Kidney (tissue), 14 donors: ENCODE data around the gene FAAP100. TPM values are rescaled to one million over a fixed set of nuclear protein-coding genes. Genes with fewer than 3 reads are reported as not detected.

Experiments
- DNase-seq, 5 donors: peaks; one replicate each; pipeline ENCODE4 v3.0.0-alpha.2; 2013 to 2020
- FAIRE-seq: peaks from 2 replicates; lab custom pipeline; 2012; peaks lifted over from hg19 to GRCh38; lab: Jason Lieb, UNC
- H3K27ac ChIP-seq, 2 donors: one replicate each; pipeline ENCODE4 v1.7.0; 2013; ENCODE audit warnings: low read depth in 2 of 2, low read length in 2 of 2, inconsistent platforms in 1 of 2
- H3K27me3 ChIP-seq: one replicate; pipeline ENCODE4 v1.7.1; 2013; ENCODE audit warnings: low read length, inconsistent platforms; ENCODE audit not compliant: control insufficient read depth, insufficient read depth
- H3K36me3 ChIP-seq, 3 donors: one replicate each; pipeline versions ENCODE4 v1.7.0 to v1.7.1; 2013; ENCODE audit warnings: low read length in 3 of 3, control low read depth in 1 of 3, inconsistent platforms in 1 of 3; ENCODE audit not compliant: insufficient read depth in 3 of 3, control insufficient read depth in 2 of 3
- H3K4me1 ChIP-seq, 3 donors: one replicate each; pipeline versions ENCODE4 v1.7.0 to v1.7.1; 2013; ENCODE audit warnings: low read length in 3 of 3, inconsistent platforms in 1 of 3, low read depth in 1 of 3; ENCODE audit not compliant: control insufficient read depth in 2 of 3, insufficient read depth in 2 of 3
- H3K4me3 ChIP-seq, 3 donors: one replicate each; pipeline versions ENCODE4 v1.7.0 to v1.8.1; 2013; ENCODE audit warnings: low read length in 3 of 3, control low read depth in 1 of 3, inconsistent platforms in 1 of 3
- H3K9ac ChIP-seq, 3 donors: one replicate each; pipeline versions ENCODE4 v1.7.0 to v1.7.1; 2013; ENCODE audit warnings: low read length in 3 of 3, control low read depth in 1 of 3, inconsistent platforms in 1 of 3
- H3K9me3 ChIP-seq, 3 donors: one replicate each; pipeline versions ENCODE4 v1.7.0 to v1.7.1; 2013; ENCODE audit warnings: low read length in 3 of 3, control low read depth in 1 of 3, inconsistent platforms in 1 of 3; ENCODE audit not compliant: control insufficient read depth in 2 of 3, insufficient read depth in 1 of 3
- intact Hi-C: fragments of 100-400 bp; cut with DNase I; formaldehyde crosslinking; loops from one replicate; pipeline ENCODE4 v1.11.1; 2022
- polyA plus RNA-seq: library from polyadenylated mRNA; stranded (reverse); fragments of 350-450 nt; fragmentation: Illumina TruSeq; extraction: RNeasy Lipid Tissue Mini Kit (QIAGEN cat#74804); gene quantifications from one replicate; pipeline ENCODE4 v1.2.3, GENCODE V29; 2014; ENCODE audit warnings: low read depth, low replicate concordance; ENCODE audit not compliant: insufficient read depth
- total RNA-seq: library from RNA; stranded (reverse); fragmentation: NEBNext Ultra II Directional; extraction: Animal tissue kit (Norgen Biotek cat#: 25700); gene quantifications from one replicate; pipeline ENCODE4 v1.2.1, GENCODE V29; 2021
- TF ChIP-seq, protein P1 (sequence below): IDR thresholded peaks from 3 replicates; pipeline ENCODE4 v1.5.1; 2012; ENCODE audit warnings: mild to moderate bottlenecking, moderate library complexity, borderline replicate concordance; ENCODE audit not compliant: insufficient read depth; ENCODE audit errors: extremely low read depth
- donor health status: control.
- donor health status: control.
- donor health status: control.
- donor health status: control.
- donor health status: control.
- donor health status: DM: yes; HTN: yes; CAD: no.
- donor health status: Normal renal cell carcinoma (clear cell type).

FAAP100 gene
- total and polyA plus RNA-seq, 2 donors from 2014 or later = 13.2 to 28.6 TPM

- H3K9ac ChIP-seq = no peak overlapping the region
- intact Hi-C loops = no loop called here
- H3K4me1 ChIP-seq = peaks cover 0 to 10% (median 3%) of the 10 kb centered on the region in 3 donors
- H3K4me3 ChIP-seq = no peak overlapping the region
- H3K9me3 ChIP-seq = no peaks in the 10 kb centered on the region
- H3K27ac ChIP-seq = no peak overlapping the region
- H3K36me3 ChIP-seq = peaks cover 0 to 11% (median 8%) of the 10 kb centered on the region in 3 donors
- FAIRE-seq = no peak
- DNase-seq = peak in 1 of 5 donors; percentile 20
- H3K27me3 ChIP-seq = no peaks in the 10 kb centered on the region
- TF ChIP-seq, protein P1, sequence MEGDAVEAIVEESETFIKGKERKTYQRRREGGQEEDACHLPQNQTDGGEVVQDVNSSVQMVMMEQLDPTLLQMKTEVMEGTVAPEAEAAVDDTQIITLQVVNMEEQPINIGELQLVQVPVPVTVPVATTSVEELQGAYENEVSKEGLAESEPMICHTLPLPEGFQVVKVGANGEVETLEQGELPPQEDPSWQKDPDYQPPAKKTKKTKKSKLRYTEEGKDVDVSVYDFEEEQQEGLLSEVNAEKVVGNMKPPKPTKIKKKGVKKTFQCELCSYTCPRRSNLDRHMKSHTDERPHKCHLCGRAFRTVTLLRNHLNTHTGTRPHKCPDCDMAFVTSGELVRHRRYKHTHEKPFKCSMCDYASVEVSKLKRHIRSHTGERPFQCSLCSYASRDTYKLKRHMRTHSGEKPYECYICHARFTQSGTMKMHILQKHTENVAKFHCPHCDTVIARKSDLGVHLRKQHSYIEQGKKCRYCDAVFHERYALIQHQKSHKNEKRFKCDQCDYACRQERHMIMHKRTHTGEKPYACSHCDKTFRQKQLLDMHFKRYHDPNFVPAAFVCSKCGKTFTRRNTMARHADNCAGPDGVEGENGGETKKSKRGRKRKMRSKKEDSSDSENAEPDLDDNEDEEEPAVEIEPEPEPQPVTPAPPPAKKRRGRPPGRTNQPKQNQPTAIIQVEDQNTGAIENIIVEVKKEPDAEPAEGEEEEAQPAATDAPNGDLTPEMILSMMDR = no peak
These were observed 5.1 kb downstream of the FAAP100 start for GRCh38 chr17:81546906-81547613.

DNA sequence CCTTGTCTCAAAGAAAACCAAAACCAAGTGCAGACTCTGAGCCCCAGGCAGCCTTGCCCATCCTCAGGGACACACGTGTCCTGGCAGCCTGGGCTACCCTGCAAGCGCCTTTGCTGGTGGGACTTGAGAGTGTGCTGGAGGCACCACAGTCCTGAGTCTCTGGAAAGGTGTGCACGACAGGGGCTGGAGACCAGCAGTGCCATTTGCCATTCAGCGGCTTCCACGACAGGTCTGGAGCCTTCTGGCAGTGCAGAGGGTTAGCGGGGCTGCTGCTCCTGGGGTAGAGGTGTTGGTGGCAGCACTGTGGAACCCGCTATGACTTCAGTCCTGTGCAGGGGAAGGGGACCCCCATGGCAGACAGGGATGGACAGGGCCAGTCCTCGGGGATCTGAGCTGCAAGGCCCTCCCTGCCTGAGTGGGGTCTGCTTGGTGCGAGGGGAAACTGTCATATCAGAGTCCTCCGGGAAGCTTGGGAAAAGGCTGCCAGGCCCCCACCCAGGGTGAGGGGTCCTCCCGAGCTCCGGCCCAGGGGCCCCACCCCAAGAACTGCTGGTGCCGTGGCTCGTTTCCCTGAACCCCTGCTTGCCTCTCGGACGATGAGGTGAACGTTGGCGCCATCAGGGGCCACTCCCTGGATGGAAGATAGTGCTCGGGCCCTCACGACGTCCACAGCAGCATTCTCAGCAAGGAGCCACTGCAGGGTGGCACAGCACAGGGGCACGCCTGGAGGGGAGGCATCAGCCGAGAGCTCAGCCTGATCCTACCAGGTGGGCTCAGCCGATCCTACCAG lies 6.8 kb downstream of the FAAP100 start:
- Histone ChIP-seq H3K36me3 (peaks cover 0 to 11% (median 8%) of the 10 kb centered on the region in 3 donors), H3K27me3 (no peaks in the 10 kb centered on the region), H3K27ac (no peak overlapping the region), H3K4me1 (no peaks in the 10 kb centered on the region), H3K9me3 (no peaks in the 10 kb centered on the region), H3K4me3 (no peak overlapping the region), H3K9ac (no peak overlapping the region)
- intact Hi-C loops = no loop called here
- FAIRE-seq = no peak
- TF ChIP-seq, protein P1 = no peak
- peak in 1 of 5 donors; percentile 60 for DNase-seq

DNA sequence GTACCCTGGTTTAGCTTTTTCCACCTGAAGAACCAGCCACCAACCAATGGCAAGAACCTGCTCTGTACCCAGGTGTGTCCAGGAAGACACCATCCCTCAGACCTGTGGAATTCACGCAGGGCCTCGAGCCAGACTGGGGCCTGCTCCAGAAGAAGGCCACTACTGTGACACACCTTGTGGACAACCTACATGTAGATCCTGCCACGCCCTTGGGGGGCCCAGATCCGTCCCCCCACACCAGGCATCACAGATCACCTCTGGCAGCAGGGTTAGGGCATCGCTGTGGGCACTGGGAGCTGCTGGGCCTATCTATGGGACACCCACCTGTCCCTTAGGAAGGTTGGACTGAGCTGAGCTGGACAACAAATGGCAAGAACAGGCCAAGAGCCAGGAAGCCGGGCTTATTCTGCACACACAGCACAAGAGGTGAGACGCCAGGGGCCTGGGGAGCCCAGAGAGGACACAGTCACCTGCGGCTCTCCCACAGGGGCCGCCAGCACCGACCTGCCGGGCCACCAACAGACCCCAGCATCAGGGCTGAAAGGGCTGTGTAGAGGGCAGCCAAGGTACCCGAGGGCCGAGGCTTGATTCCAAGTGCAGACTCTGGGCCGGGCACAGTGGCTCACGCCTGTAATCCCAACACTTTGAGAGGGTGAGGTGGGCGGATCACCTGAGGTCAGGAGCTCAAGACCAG lies 7.7 kb downstream of the FAAP100 start:
- H3K27ac ChIP-seq = no peak overlapping the region
- peak in 1 of 5 donors; percentile 45 for DNase-seq
- no peaks in the 10 kb centered on the region for H3K4me1 ChIP-seq
- peaks cover 0 to 11% (median 8%) of the 10 kb centered on the region in 3 donors for H3K36me3 ChIP-seq
- intact Hi-C loops = no loop called here
- H3K4me3 ChIP-seq = no peak overlapping the region
- H3K27me3 ChIP-seq = no peaks in the 10 kb centered on the region
- TF ChIP-seq, protein P1 = no peak
- no peaks in the 10 kb centered on the region for H3K9me3 ChIP-seq
- FAIRE-seq = no peak
- no peak overlapping the region for H3K9ac ChIP-seq
